SU-DHL-6 (cell line): ENCODE measurements around the gene SIGLEC6.

ENCODE experiments used
- H2AFZ ChIP-seq: fragments of 200-600 bp; sonication (generic); 2 replicates; pipeline ENCODE4 v1.6.1; 2014; ENCODE audit warnings: low read depth, mild to moderate bottlenecking, moderate library complexity, mixed read lengths, antibody characterized with exemption, low read length; ENCODE audit not compliant: severe bottlenecking
- H3F3A ChIP-seq: fragments of 200-600 bp; shearing (Covaris generic); 2 replicates; pipeline ENCODE4 v1.6.0; 2016; ENCODE audit warnings: antibody characterized with exemption, mild to moderate bottlenecking; ENCODE audit not compliant: insufficient read depth
- H3K27ac ChIP-seq: fragments of 200-600 bp; sonication (generic); 2 replicates; pipeline ENCODE4 v1.5.1; 2016; ENCODE audit warnings: low read depth, mild to moderate bottlenecking, low read length, moderate library complexity, mixed read lengths
- H3K27me3 ChIP-seq: fragments of 200-600 bp; sonication (generic), shearing (Covaris generic); 2 replicates; pipeline ENCODE4 v1.6.0; 2014; ENCODE audit warnings: mild to moderate bottlenecking, low read length
- H3K36me3 ChIP-seq: fragments of 200-600 bp; sonication (generic); 2 replicates; pipeline ENCODE4 v1.6.1; 2014; ENCODE audit warnings: mild to moderate bottlenecking, low read length, mixed read lengths
- H3K4me2 ChIP-seq: fragments of 300-600, 200-600 bp; shearing (Covaris generic), sonication (generic); 2 replicates; pipeline ENCODE4 v1.6.0; 2014; ENCODE audit warnings: low read length, low read depth, mild to moderate bottlenecking; ENCODE audit not compliant: poor library complexity, severe bottlenecking
- H3K4me3 ChIP-seq: fragments of 200-600 bp; sonication (generic); 2 replicates; pipeline ENCODE4 v1.5.1; 2014; ENCODE audit warnings: antibody characterized with exemption, low read length, mild to moderate bottlenecking, mixed read lengths; ENCODE audit not compliant: insufficient read depth, poor library complexity, severe bottlenecking
- H3K79me2 ChIP-seq: fragments of 200-600 bp; sonication (generic); 2 replicates; pipeline ENCODE4 v1.6.1; 2014; ENCODE audit warnings: mild to moderate bottlenecking, low read length, moderate library complexity; ENCODE audit not compliant: insufficient read depth
- H3K9ac ChIP-seq: fragments of 200-600 bp; sonication (generic); 2 replicates; pipeline ENCODE4 v1.7.0; 2014; ENCODE audit warnings: mild to moderate bottlenecking, low read length
- H3K9me2 ChIP-seq: fragments of 200-600 bp; sonication (generic); replicated peaks from 2 replicates; pipeline ENCODE4 v1.6.1; 2014; ENCODE audit warnings: low read length; ENCODE audit not compliant: insufficient read depth
- H3K9me3 ChIP-seq: fragments of 200-600 bp; sonication (generic); 2 replicates; pipeline ENCODE4 v1.6.1; 2014; ENCODE audit warnings: low read length, mixed read lengths; ENCODE audit not compliant: insufficient read depth
- H4K20me1 ChIP-seq: fragments of 200-600 bp; sonication (generic); 2 replicates; pipeline ENCODE4 v1.6.1; 2014; ENCODE audit warnings: low read depth, mild to moderate bottlenecking, antibody characterized with exemption, low read length, moderate library complexity, mixed read lengths
- CTCF ChIP-seq: fragments of 200-600 bp; sonication (generic); IDR thresholded peaks from one replicate; pipeline ENCODE4 v1.5.1; 2017; ENCODE audit warnings: antibody characterized with exemption, mild to moderate bottlenecking, low read length, moderate library complexity; ENCODE audit not compliant: insufficient read depth, poor library complexity, severe bottlenecking
- EZH2phosphoT487 ChIP-seq: fragments of 200-600 bp; sonication (generic), shearing (Covaris generic); conservative IDR thresholded peaks from 2 replicates; pipeline ENCODE4 v1.6.1; 2018; ENCODE audit warnings: mild to moderate bottlenecking, antibody characterized with exemption, low read length, moderate library complexity, mixed read lengths

Gene SIGLEC6

GRCh38 chr19:51471527-51471926 lies 59.9 kb downstream of the SIGLEC6 start:
- Histone ChIP-seq H3K9me2 (no peaks in the 10 kb centered on the region), H3K36me3 (no peaks in the 10 kb centered on the region), H3K27ac (no peak overlapping the region), H2AFZ (no peak overlapping the region), H3K9me3 (no peaks in the 10 kb centered on the region), H3K4me2 (no peak overlapping the region), H3K27me3 (no peaks in the 10 kb centered on the region), H3F3A (no peaks in the 10 kb centered on the region), H3K4me3 (no peak overlapping the region), H3K9ac (no peak overlapping the region), H4K20me1 (no peaks in the 10 kb centered on the region), H3K79me2 (no peaks in the 10 kb centered on the region)
- TF ChIP-seq CTCF: no peak
- no peak for TF ChIP-seq EZH2phosphoT487

GRCh38 chr19:51470966-51471365 lies 60.5 kb downstream of the SIGLEC6 start:
- TF ChIP-seq CTCF (no peak), EZH2phosphoT487 (no peak)
- Histone ChIP-seq H3K4me2 (no peak overlapping the region), H3K9ac (no peak overlapping the region), H3K9me2 (no peaks in the 10 kb centered on the region), H3K79me2 (no peaks in the 10 kb centered on the region), H3K36me3 (no peaks in the 10 kb centered on the region), H4K20me1 (no peaks in the 10 kb centered on the region), H3K27ac (no peak overlapping the region), H3F3A (no peaks in the 10 kb centered on the region), H3K9me3 (no peaks in the 10 kb centered on the region), H2AFZ (no peak overlapping the region), H3K27me3 (no peaks in the 10 kb centered on the region), H3K4me3 (no peak overlapping the region)

DNA sequence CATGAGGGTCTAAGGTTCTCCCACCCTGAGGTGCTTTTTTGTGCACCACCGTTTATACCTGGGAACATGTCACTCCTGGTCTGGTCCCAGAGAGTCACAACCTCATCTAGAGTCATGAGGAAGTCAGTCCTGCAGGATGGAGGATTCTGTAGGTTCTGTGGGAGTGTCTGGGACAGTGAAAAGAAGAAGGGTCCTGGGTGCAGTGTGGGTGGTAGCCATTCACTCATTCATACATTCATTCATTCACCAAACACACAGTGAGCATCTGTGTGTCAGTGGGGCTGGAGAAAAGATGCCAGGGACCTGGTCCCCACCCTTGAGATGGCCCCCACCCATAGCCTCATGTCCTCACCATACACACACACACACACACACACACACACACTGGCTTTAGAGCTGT lies 61.8 kb downstream of the SIGLEC6 start:
- H3K36me3 ChIP-seq: no peaks in the 10 kb centered on the region

More for the DNA sequence above, 61.8 kb downstream of the SIGLEC6 start:
- H3K79me2 ChIP-seq: no peaks in the 10 kb centered on the region
- H3K4me3 ChIP-seq: no peak overlapping the region
- no peak overlapping the region for H2AFZ ChIP-seq
- no peaks in the 10 kb centered on the region for H3K9me3 ChIP-seq
- H3K4me2 ChIP-seq: no peak overlapping the region
- H3K9ac ChIP-seq: no peak overlapping the region
- TF ChIP-seq CTCF (no peak), EZH2phosphoT487 (no peak)
- H3F3A ChIP-seq: no peaks in the 10 kb centered on the region
- no peaks in the 10 kb centered on the region for H3K27me3 ChIP-seq
- H3K27ac ChIP-seq: no peak overlapping the region
- H3K9me2 ChIP-seq: no peaks in the 10 kb centered on the region
- no peaks in the 10 kb centered on the region for H4K20me1 ChIP-seq
